ENCODE measurements around the gene IARS2.

GRCh38 chr1:220151454-220151853 lies 57.5 kb downstream of the IARS2 start:
- TF ChIP-seq CTCF (IDR thresholded peaks at IDR 0.05; ENCODE audit: low read depth, low read length), result no peak
- TF ChIP-seq EZH2phosphoT487 (IDR thresholded peaks at IDR 0.05; ENCODE audit: low read depth), result no peak
